HG03196 (cell line): ENCODE data around the gene NDUFB5.

Source experiments
- ATAC-seq: cut with Tn5 transposase; IDR thresholded peaks from one replicate; pipeline ENCODE4 v1.9.1; 2021; ENCODE audit not compliant: unreplicated experiment

The NDUFB5 gene

DNA sequence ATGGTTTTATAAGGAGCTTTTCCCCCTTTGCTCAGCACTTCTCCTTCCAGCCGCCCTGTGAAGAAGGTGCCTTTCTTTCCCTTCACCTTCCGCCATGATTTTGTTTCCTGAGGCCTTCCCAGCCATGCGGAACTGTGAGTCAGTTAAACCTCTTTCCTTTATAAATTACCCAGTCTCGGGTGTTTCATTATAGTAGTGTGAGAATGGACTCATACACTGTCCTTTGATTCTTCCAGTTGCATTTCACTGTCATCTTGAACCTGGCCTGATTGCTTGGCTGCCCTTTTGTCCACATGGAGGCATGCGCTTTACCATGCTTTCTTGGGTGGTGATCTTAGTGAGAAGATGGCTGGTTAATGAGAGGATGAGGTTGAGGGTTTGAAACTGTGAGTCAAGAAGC is 71.5 kb downstream of the NDUFB5 start:
- ATAC-seq: no peak
